GM12864 (cell line): ENCODE data around the gene NRIP3.

ENCODE experiments used
- DNase-seq: peaks from one replicate; pipeline ENCODE4 v3.0.0-alpha.2; 2011; ENCODE audit warnings: low read depth
- H3K4me3 ChIP-seq: 2 replicates; pipeline ENCODE4 v1.5.1; 2011; ENCODE audit warnings: mild to moderate bottlenecking, low read depth, low read length, control low read depth
- CTCF ChIP-seq: IDR thresholded peaks from 2 replicates; pipeline ENCODE4 v1.5.1; 2011; ENCODE audit warnings: low read depth, mild to moderate bottlenecking, moderate library complexity, low read length, control low read depth, inconsistent platforms; ENCODE audit errors: missing control alignments

The NRIP3 gene

GRCh38 chr11:8933931-8934330 lies 69.9 kb downstream of the NRIP3 start:
- peak; percentile 27 for TF ChIP-seq CTCF
- no peak for DNase-seq

GRCh38 chr11:8932564-8933180 lies 71.1 kb downstream of the NRIP3 start, which contains the start of gene C11orf16:
TSS of gene C11orf16 (minus strand) at chr11:8932947. CDS start at chr11:8932308, 639 bp downstream.
- DNase-seq = no peak
- H3K4me3 ChIP-seq = no peak within 1 kb of the TSS
- TF ChIP-seq CTCF = no peak

More at GRCh38 chr11:8933931-8934330, 69.9 kb downstream of the NRIP3 start:
- no peak overlapping the region for H3K4me3 ChIP-seq
